GM18907 (cell line): ENCODE measurements around the gene SCAP.
"Not testable (repeated sequence)": the region's sequence is repeated elsewhere in the genome, so short reads cannot be mapped to it uniquely, and the experiment has no call there.

Source experiments
- ATAC-seq: cut with Tn5 transposase; IDR thresholded peaks from one replicate; pipeline ENCODE4 v1.9.1; 2021; ENCODE audit warnings: mild to moderate bottlenecking, moderate library complexity; ENCODE audit not compliant: unreplicated experiment

The SCAP gene

GRCh38 chr3:47370020-47370419 is 105.7 kb downstream of the SCAP start:
- ATAC-seq = not testable (repeated sequence)

GRCh38 chr3:47367631-47368030 is 108.1 kb downstream of the SCAP start:
- ATAC-seq = no peak

GRCh38 chr3:47366833-47367232 is 108.9 kb downstream of the SCAP start:
- ATAC-seq = no peak

- no peak for ATAC-seq
Observed at GRCh38 chr3:47365213-47366153, 110.3 kb downstream of the SCAP start.
